MM.1S (cell line): ENCODE measurements around the gene PSMC5.

Experiments used
- EZH2 ChIP-seq: fragments of 300-600 bp; sonication (generic); optimal IDR thresholded peaks from 2 replicates; pipeline ENCODE3; 2017; ENCODE audit warnings: low read depth, mild to moderate bottlenecking, antibody characterized with exemption, low read length, mixed read lengths
- TF ChIP-seq, protein P1 (sequence below): fragments of 300-600 bp; sonication (generic); IDR thresholded peaks from 2 replicates; pipeline ENCODE4 v1.5.1; 2016; ENCODE audit warnings: antibody characterized with exemption, low read length, mixed read lengths

DNA sequence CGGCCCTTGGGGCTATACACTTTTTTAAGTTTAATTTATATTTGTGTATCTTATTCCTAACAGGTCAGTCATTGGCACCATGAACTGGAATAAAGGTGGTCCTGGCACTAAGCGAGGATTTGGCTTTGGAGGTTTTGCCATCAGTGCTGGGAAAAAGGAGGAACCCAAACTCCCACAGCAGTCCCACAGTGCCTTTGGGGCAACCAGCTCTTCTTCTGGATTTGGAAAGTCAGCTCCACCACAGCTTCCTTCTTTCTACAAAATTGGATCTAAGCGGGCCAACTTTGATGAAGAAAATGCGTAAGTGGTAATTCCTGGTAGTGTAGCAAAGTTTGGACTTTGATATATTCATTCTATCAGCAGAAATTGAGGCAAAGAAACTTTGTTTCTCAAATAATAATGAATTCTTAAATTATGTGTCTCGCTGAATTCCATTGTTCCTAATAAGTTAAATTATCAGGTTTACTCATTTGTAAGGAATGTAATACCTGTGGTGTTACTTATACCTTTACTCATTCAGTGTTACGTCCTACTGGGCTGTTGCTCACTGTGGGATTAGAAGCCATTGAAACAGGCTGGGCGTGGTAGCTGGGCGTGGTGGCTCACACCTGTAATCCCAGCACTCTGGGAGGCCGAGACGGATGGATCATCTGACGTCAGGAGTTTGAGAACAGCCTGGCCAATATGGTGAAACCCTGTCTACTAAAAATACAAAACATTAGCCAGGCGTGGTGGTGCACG is 40.1 kb upstream of the PSMC5 start:
- TF ChIP-seq, protein P1, sequence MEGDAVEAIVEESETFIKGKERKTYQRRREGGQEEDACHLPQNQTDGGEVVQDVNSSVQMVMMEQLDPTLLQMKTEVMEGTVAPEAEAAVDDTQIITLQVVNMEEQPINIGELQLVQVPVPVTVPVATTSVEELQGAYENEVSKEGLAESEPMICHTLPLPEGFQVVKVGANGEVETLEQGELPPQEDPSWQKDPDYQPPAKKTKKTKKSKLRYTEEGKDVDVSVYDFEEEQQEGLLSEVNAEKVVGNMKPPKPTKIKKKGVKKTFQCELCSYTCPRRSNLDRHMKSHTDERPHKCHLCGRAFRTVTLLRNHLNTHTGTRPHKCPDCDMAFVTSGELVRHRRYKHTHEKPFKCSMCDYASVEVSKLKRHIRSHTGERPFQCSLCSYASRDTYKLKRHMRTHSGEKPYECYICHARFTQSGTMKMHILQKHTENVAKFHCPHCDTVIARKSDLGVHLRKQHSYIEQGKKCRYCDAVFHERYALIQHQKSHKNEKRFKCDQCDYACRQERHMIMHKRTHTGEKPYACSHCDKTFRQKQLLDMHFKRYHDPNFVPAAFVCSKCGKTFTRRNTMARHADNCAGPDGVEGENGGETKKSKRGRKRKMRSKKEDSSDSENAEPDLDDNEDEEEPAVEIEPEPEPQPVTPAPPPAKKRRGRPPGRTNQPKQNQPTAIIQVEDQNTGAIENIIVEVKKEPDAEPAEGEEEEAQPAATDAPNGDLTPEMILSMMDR, result no peak
- no peak for TF ChIP-seq EZH2
